Transverse colon (tissue), 4 donors: ENCODE data around the gene ANKRD44.

Experiments
- CTCF ChIP-seq, 5 experiments: fragments of 200-600 bp in 3 of 5; fragments of 450-650 bp in 2 of 5; sonication (generic) in 3 of 5; IDR thresholded peaks; 1 replicate in 2 of 5; 2 replicates in 3 of 5; pipeline ENCODE4 v1.5.1; 2016 to 2017; ENCODE audit warnings: antibody characterized with exemption in 5 of 5, inconsistent platforms in 3 of 5, mild to moderate bottlenecking in 2 of 5, moderate library complexity in 1 of 5
- POLR2AphosphoS5 ChIP-seq, 3 donors: sonication (generic); formaldehyde crosslinking; IDR thresholded peaks; one replicate each; pipeline ENCODE4 v1.6.1; 2016; ENCODE audit warnings: antibody characterized with exemption in 3 of 3

- TF ChIP-seq CTCF (IDR thresholded peaks at IDR 0.05) (no peak), POLR2AphosphoS5 (IDR thresholded peaks at IDR 0.05) (no peak)
These were observed 1.4 kb downstream of the ANKRD44 start for GRCh38 chr2:197308996-197309690.
